ENCODE measurements around the gene RMI2. TPM values are rescaled to one million over a fixed set of nuclear protein-coding genes. Genes with fewer than 3 reads are reported as not detected.

RMI2 gene
- total and polyA plus RNA-seq, 2 of the 8 experiments (the other 6 are each of a cell fraction or from before 2014, with no cell fraction given): 58.2 to 96.0 TPM

DNA sequence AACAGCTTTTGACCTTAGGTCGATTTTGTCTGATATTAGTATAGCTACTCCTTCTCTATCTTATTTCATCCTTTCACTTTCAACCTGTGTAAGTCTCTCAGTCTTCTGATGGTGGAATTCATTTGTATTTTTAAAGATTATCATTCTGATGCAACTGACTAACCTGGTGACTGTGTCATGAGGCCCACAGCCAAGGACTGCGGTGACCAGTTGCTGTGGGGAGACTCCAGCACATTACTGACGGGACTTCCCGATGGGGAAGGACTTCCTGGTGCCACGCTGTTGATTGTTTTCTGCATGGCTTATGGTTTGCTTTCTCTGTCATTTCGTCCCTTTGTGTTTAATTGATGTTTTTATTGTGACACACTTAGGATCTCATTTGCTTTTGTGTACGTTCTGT is 34.2 kb downstream of the RMI2 start (continued):
- no peak for TF ChIP-seq CHD7 (IDR thresholded peaks at IDR 0.05; ENCODE audit: insufficient replicate concordance, low read length)
